Measurements from ENCODE around the gene DIAPH2.

The DIAPH2 gene

GRCh38 chrX:97556359-97556758 is 871.7 kb downstream of the DIAPH2 start:
- H3K36me3 ChIP-seq (replicated peaks) = no peaks in the 10 kb centered on the region
- DNase-seq = no peak
- no peak for TF ChIP-seq CTCF (IDR thresholded peaks at IDR 0.05; ENCODE audit: low read depth, low read length, missing control alignments)
- H3K4me3 ChIP-seq (ENCODE audit: low read depth, low read length) = no peak overlapping the region
- H3K27ac ChIP-seq = no peak overlapping the region
- in situ Hi-C loops (cut with HindIII; ENCODE audit: low pct_ligation_motif_present, low sequenced_read_pairs) = no loop called here
- no peaks in the 10 kb centered on the region for H3K27me3 ChIP-seq (replicated peaks)

- no peak overlapping the region for H3K27ac ChIP-seq
- H3K36me3 ChIP-seq (replicated peaks) = no peaks in the 10 kb centered on the region
- TF ChIP-seq CTCF (IDR thresholded peaks at IDR 0.05; ENCODE audit: low read depth, low read length, missing control alignments) = no peak
- no peak overlapping the region for H3K4me3 ChIP-seq (ENCODE audit: low read depth, low read length)
- in situ Hi-C loops (cut with HindIII; ENCODE audit: low pct_ligation_motif_present, low sequenced_read_pairs) = no loop called here
- no peaks in the 10 kb centered on the region for H3K27me3 ChIP-seq (replicated peaks)
- peak; percentile 23 for DNase-seq
These were observed 879.0 kb downstream of the DIAPH2 start for GRCh38 chrX:97563531-97564133.

GRCh38 chrX:97564496-97564895 is 879.9 kb downstream of the DIAPH2 start:
- no peak overlapping the region for H3K4me3 ChIP-seq (ENCODE audit: low read depth, low read length)

GRCh38 chrX:97587171-97587570 is 902.5 kb downstream of the DIAPH2 start:
- no peak overlapping the region for H3K27ac ChIP-seq
- in situ Hi-C loops (cut with HindIII; ENCODE audit: low pct_ligation_motif_present, low sequenced_read_pairs) = no loop called here
- no peak for DNase-seq
- H3K4me3 ChIP-seq (ENCODE audit: low read depth, low read length) = no peak overlapping the region
- no peak for TF ChIP-seq CTCF (IDR thresholded peaks at IDR 0.05; ENCODE audit: low read depth, low read length, missing control alignments)
- no peaks in the 10 kb centered on the region for H3K36me3 ChIP-seq (replicated peaks)
- no peaks in the 10 kb centered on the region for H3K27me3 ChIP-seq (replicated peaks)

More at GRCh38 chrX:97564496-97564895, 879.9 kb downstream of the DIAPH2 start:
- in situ Hi-C loops (cut with HindIII; ENCODE audit: low pct_ligation_motif_present, low sequenced_read_pairs) = no loop called here
- Histone ChIP-seq H3K27me3 (replicated peaks) (no peaks in the 10 kb centered on the region), H3K27ac (no peak overlapping the region), H3K36me3 (replicated peaks) (no peaks in the 10 kb centered on the region)
- no peak for TF ChIP-seq CTCF (IDR thresholded peaks at IDR 0.05; ENCODE audit: low read depth, low read length, missing control alignments)
- no peak for DNase-seq

GRCh38 chrX:97594646-97595224 is 910.1 kb downstream of the DIAPH2 start:
- in situ Hi-C loops (cut with HindIII; ENCODE audit: low pct_ligation_motif_present, low sequenced_read_pairs) = no loop called here
- Histone ChIP-seq H3K36me3 (replicated peaks) (no peaks in the 10 kb centered on the region), H3K27ac (no peak overlapping the region), H3K4me3 (ENCODE audit: low read depth, low read length) (no peak overlapping the region), H3K27me3 (replicated peaks) (no peaks in the 10 kb centered on the region)
- DNase-seq = no peak
- TF ChIP-seq CTCF (IDR thresholded peaks at IDR 0.05; ENCODE audit: low read depth, low read length, missing control alignments) = no peak

- no peaks in the 10 kb centered on the region for H3K36me3 ChIP-seq (replicated peaks)
- H3K4me3 ChIP-seq (ENCODE audit: low read depth, low read length) = no peak overlapping the region
- H3K27me3 ChIP-seq (replicated peaks) = no peaks in the 10 kb centered on the region
- in situ Hi-C loops (cut with HindIII; ENCODE audit: low pct_ligation_motif_present, low sequenced_read_pairs) = no loop called here
- no peak for TF ChIP-seq CTCF (IDR thresholded peaks at IDR 0.05; ENCODE audit: low read depth, low read length, missing control alignments)
- DNase-seq = no peak
- no peak overlapping the region for H3K27ac ChIP-seq
These were observed 913.3 kb downstream of the DIAPH2 start for GRCh38 chrX:97597954-97598353.

All from brain microvascular endothelial cell (primary cell).